ENCODE data around the gene FKBP7. TPM values are rescaled to one million over a fixed set of nuclear protein-coding genes. Genes with fewer than 3 reads are reported as not detected.

FKBP7 gene
- total and polyA plus RNA-seq, 2 of the 13 experiments (the other 11 are each of a cell fraction or from before 2014, with no cell fraction given): 12.4 to 14.8 TPM

DNA sequence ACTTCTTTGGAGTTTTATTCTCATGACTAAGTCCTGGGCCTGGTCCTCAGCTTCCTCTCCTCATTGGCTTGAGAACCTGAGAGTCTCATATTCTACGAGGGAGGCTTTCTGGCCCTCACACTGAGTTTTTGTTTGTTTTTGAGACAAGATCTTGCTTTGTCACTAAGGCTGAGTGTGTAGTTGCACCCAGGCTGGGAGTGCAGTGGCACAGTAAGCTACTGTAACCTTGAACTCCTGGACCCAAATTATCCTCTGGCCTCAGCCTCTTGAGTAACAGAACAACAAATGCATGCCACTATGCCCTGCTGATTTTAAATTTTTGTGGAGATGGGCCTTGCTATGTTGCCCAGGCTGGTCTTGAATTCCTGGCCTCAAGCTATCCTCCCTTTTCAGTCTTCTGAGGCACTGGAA, 50.0 kb downstream of the FKBP7 start (continued):
- TF ChIP-seq MZF1 (CRISPR knock-in tag; IDR thresholded peaks at IDR 0.05; ENCODE audit: borderline replicate concordance) (no peak), ZNF33A (CRISPR knock-in tag; IDR thresholded peaks at IDR 0.05; ENCODE audit: borderline replicate concordance) (no peak), ZMAT3 (CRISPR knock-in tag; conservative IDR thresholded peaks at IDR 0.05) (no peak; the same call in 1 of the 2 replicates), HOXA9 (CRISPR knock-in tag; IDR thresholded peaks at IDR 0.05; ENCODE audit: borderline replicate concordance) (no peak), RNF219 (CRISPR knock-in tag; IDR thresholded peaks at IDR 0.05) (no peak), NPAS2 (CRISPR knock-in tag; IDR thresholded peaks at IDR 0.05; ENCODE audit: borderline replicate concordance) (no peak), ZNF17 (CRISPR knock-in tag; IDR thresholded peaks at IDR 0.05) (no peak), TEAD2 (CRISPR knock-in tag; IDR thresholded peaks at IDR 0.05) (no peak), KDM4B (CRISPR knock-in tag; IDR thresholded peaks at IDR 0.05) (peak; percentile 75; the same call in 1 of the 2 replicates), CEBPG (CRISPR knock-in tag; IDR thresholded peaks at IDR 0.05) (peak; percentile 79)

DNA sequence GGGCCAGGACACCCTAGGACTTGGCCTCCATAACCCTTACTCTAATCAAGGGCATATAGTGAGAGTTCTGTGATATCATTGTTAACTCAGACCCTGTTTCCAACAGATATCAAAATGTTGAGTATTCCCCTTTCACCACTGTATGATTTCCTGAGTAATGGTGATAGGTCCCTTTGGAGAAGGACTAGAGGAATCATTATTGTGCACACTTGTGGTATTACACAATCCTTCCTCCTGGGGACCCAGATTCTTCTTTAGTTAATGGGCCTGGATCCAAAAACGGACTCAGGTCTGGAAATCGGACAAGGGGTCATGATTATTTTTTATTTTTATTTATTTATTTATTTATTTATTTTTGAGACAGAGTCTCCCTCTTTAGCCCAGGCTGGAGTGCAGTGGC, 50.9 kb downstream of the FKBP7 start:
- Histone ChIP-seq H3K4me1 (ENCODE audit: insufficient read depth, low read length) (peaks cover 25% of the 10 kb centered on the region), H4K20me1 (ENCODE audit: insufficient read depth, low read length) (no peaks in the 10 kb centered on the region), H3K36me3 (replicated peaks in 1 of 2; ENCODE audit: control insufficient read depth in 1 of 2, insufficient read depth in 2 of 2, low read length in 2 of 2) (no peaks in the 10 kb centered on the region; a peak in 2 of 5 replicates), H3K79me2 (ENCODE audit: insufficient read depth, low read length) (no peaks in the 10 kb centered on the region), H3K9me3 (ENCODE audit: low read length) (peaks cover 7% of the 10 kb centered on the region; the same call in 1 of the 2 replicates), H2AFZ (ENCODE audit: low read length) (no peak overlapping the region), H3K9ac (ENCODE audit: insufficient read depth, low read depth, low read length) (no peak overlapping the region), H3K27me3 (ENCODE audit: control insufficient read depth in 1 of 2, insufficient read depth in 2 of 2, low read length in 2 of 2) (no peaks in the 10 kb centered on the region), H3K4me3 (replicated peaks in 1 of 3; ENCODE audit: insufficient read depth in 1 of 3, low read depth in 2 of 3, low read length in 3 of 3) (no peak overlapping the region), H3K4me2 (ENCODE audit: low read depth, low read length) (no peak overlapping the region), H3K27ac (ENCODE audit: extremely low read length, insufficient read depth, low read length) (no peak overlapping the region)
- TF ChIP-seq, protein P1, sequence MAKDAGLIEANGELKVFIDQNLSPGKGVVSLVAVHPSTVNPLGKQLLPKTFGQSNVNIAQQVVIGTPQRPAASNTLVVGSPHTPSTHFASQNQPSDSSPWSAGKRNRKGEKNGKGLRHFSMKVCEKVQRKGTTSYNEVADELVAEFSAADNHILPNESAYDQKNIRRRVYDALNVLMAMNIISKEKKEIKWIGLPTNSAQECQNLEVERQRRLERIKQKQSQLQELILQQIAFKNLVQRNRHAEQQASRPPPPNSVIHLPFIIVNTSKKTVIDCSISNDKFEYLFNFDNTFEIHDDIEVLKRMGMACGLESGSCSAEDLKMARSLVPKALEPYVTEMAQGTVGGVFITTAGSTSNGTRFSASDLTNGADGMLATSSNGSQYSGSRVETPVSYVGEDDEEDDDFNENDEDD (CRISPR knock-in tag; IDR thresholded peaks at IDR 0.05; ENCODE audit: borderline replicate concordance): no peak
- TF ChIP-seq SP1 (IDR thresholded peaks at IDR 0.05) (no peak), SP1 (CRISPR knock-in tag; IDR thresholded peaks at IDR 0.05) (no peak), ZNF557 (CRISPR knock-in tag; IDR thresholded peaks at IDR 0.05) (no peak), TSC22D2 (CRISPR knock-in tag; IDR thresholded peaks at IDR 0.05; ENCODE audit: borderline replicate concordance) (no peak), CEBPB (IDR thresholded peaks at IDR 0.05; ENCODE audit: borderline replicate concordance, low read depth, low read length) (peak; percentile 69)
- TF ChIP-seq, protein P2, sequence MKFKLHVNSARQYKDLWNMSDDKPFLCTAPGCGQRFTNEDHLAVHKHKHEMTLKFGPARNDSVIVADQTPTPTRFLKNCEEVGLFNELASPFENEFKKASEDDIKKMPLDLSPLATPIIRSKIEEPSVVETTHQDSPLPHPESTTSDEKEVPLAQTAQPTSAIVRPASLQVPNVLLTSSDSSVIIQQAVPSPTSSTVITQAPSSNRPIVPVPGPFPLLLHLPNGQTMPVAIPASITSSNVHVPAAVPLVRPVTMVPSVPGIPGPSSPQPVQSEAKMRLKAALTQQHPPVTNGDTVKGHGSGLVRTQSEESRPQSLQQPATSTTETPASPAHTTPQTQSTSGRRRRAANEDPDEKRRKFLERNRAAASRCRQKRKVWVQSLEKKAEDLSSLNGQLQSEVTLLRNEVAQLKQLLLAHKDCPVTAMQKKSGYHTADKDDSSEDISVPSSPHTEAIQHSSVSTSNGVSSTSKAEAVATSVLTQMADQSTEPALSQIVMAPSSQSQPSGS (CRISPR knock-in tag; IDR thresholded peaks at IDR 0.05): no peak
- in situ Hi-C loops (cut with HindIII; ENCODE audit: extremely low pct_ligation_motif_present, low pct_unique_long_range_greater_than_20kb) (no loop called here), intact Hi-C loops (cut with micrococcal nuclease; ENCODE audit: unreplicated experiment) (no loop called here)
- DNase-seq (ENCODE audit: low spot score): no peak
- BruUV-seq (replicated peaks): no TSS peak
- POLR2A ChIA-PET: interaction anchor here (0.9 to 3.6 kb wide), 4 partner anchors 9 to 52 kb away, joined by 5 to 76 read pairs (median 28); partner anchors contain the start of genes PJVK and PRKRA
- ATAC-seq: no peak
- WGBS (ENCODE audit: low lambda C conversion rate): 91% methylated on average over 2 of the region's 2 CpGs
- CTCF ChIA-PET (ENCODE audit: low intra/inter-chr PET ratio, low total read pairs): no interaction called here
- FAIRE-seq: no peak
